Brain pericyte (primary cell): Measurements from ENCODE around the gene CCDC54.

Source experiments
- DNase-seq: peaks from one replicate; pipeline ENCODE4 v3.0.0-alpha.2; 2012; ENCODE audit warnings: low read depth, low spot score

Gene CCDC54

GRCh38 chr3:107392549-107393165 lies 15.4 kb downstream of the CCDC54 start:
- DNase-seq = no peak

- DNase-seq = no peak
These were observed 17.3 kb downstream of the CCDC54 start for GRCh38 chr3:107394502-107394901.

- no peak for DNase-seq
These were observed 17.8 kb downstream of the CCDC54 start for GRCh38 chr3:107395066-107395465.

GRCh38 chr3:107401301-107401700 lies 24.1 kb downstream of the CCDC54 start:
- DNase-seq = no peak

GRCh38 chr3:107402214-107402613 lies 25.0 kb downstream of the CCDC54 start:
- DNase-seq = no peak

- no peak for DNase-seq
These were observed 27.7 kb downstream of the CCDC54 start for GRCh38 chr3:107404727-107405469.

GRCh38 chr3:107407355-107407754 lies 30.1 kb downstream of the CCDC54 start:
- DNase-seq = no peak

GRCh38 chr3:107408513-107408912 lies 31.3 kb downstream of the CCDC54 start:
- no peak for DNase-seq

GRCh38 chr3:107409365-107409764 lies 32.1 kb downstream of the CCDC54 start:
- DNase-seq = no peak

GRCh38 chr3:107410606-107411005 lies 33.4 kb downstream of the CCDC54 start:
- DNase-seq = no peak

- no peak for DNase-seq
These were observed 33.8 kb downstream of the CCDC54 start for GRCh38 chr3:107411056-107411455.

- DNase-seq = no peak
These were observed 34.5 kb downstream of the CCDC54 start for GRCh38 chr3:107411779-107412178.

- no peak for DNase-seq
These were observed 35.1 kb downstream of the CCDC54 start for GRCh38 chr3:107412376-107412775.

GRCh38 chr3:107413264-107413663 lies 36.0 kb downstream of the CCDC54 start:
- DNase-seq = no peak

- no peak for DNase-seq
These were observed 37.2 kb downstream of the CCDC54 start for GRCh38 chr3:107414325-107414964.

GRCh38 chr3:107416138-107416537 lies 38.9 kb downstream of the CCDC54 start:
- no peak for DNase-seq

GRCh38 chr3:107416886-107417285 lies 39.6 kb downstream of the CCDC54 start:
- no peak for DNase-seq

- peak; percentile 11 for DNase-seq
These were observed 44.0 kb downstream of the CCDC54 start for GRCh38 chr3:107421170-107421792.

- no peak for DNase-seq
These were observed 44.6 kb downstream of the CCDC54 start for GRCh38 chr3:107421881-107422280.

- DNase-seq = no peak
These were observed 47.8 kb downstream of the CCDC54 start for GRCh38 chr3:107425033-107425432.

GRCh38 chr3:107426223-107426622 lies 49.0 kb downstream of the CCDC54 start:
- no peak for DNase-seq
